ENCODE data around the gene SPATA46.
"Not testable (repeated sequence)": the region's sequence is repeated elsewhere in the genome, so short reads cannot be mapped to it uniquely, and the experiment has no call there.

SPATA46 gene

GRCh38 chr1:162373072-162373427 is 3.6 kb downstream of the SPATA46 start:
- no peak for DNase-seq

GRCh38 chr1:162372159-162373071 is 4.2 kb downstream of the SPATA46 start:
- no peak for DNase-seq

GRCh38 chr1:162371611-162372010 is 5.0 kb downstream of the SPATA46 start:
- DNase-seq, result no peak

GRCh38 chr1:162370721-162371120 is 5.9 kb downstream of the SPATA46 start:
- DNase-seq, result no peak

- no peak for DNase-seq
Measured at GRCh38 chr1:162370161-162370560, 6.5 kb downstream of the SPATA46 start.

GRCh38 chr1:162369571-162369970 is 7.1 kb downstream of the SPATA46 start:
- no peak for DNase-seq

GRCh38 chr1:162368451-162368850 is 8.2 kb downstream of the SPATA46 start:
- DNase-seq, result no peak

- no peak for DNase-seq
Measured at GRCh38 chr1:162367772-162368171, 8.9 kb downstream of the SPATA46 start.

- no peak for DNase-seq
Measured at GRCh38 chr1:162367073-162367472, 9.6 kb downstream of the SPATA46 start.

- DNase-seq, result no peak
Measured at GRCh38 chr1:162366671-162367070, 10.0 kb downstream of the SPATA46 start.

GRCh38 chr1:162366149-162366548 is 10.5 kb downstream of the SPATA46 start:
- DNase-seq, result no peak

GRCh38 chr1:162365284-162366020 is 11.2 kb downstream of the SPATA46 start:
- DNase-seq, result no peak

- DNase-seq, result no peak
Measured at GRCh38 chr1:162364498-162364897, 12.2 kb downstream of the SPATA46 start.

- no peak for DNase-seq
Measured at GRCh38 chr1:162363823-162364222, 12.8 kb downstream of the SPATA46 start.

- peak; percentile 1 for DNase-seq
Measured at GRCh38 chr1:162361349-162361748, 15.3 kb downstream of the SPATA46 start.

GRCh38 chr1:162360874-162361260 is 15.8 kb downstream of the SPATA46 start:
- no peak for DNase-seq

- DNase-seq, result no peak
Measured at GRCh38 chr1:162360237-162360873, 16.3 kb downstream of the SPATA46 start.

GRCh38 chr1:162359523-162360236 is 17.0 kb downstream of the SPATA46 start:
- DNase-seq, result no peak

- DNase-seq, result no peak
Measured at GRCh38 chr1:162358928-162359327, 17.7 kb downstream of the SPATA46 start.

- peak; percentile 21 for DNase-seq
Measured at GRCh38 chr1:162357681-162358266, 18.9 kb downstream of the SPATA46 start.

- no peak for DNase-seq
Measured at GRCh38 chr1:162353702-162354101, 23.0 kb downstream of the SPATA46 start.

GRCh38 chr1:162353078-162353477 is 23.6 kb downstream of the SPATA46 start:
- DNase-seq, result no peak

- not testable (repeated sequence) for DNase-seq
Measured at GRCh38 chr1:162351874-162352273, 24.8 kb downstream of the SPATA46 start.
